ENCODE results near the gene TAAR2.
"Not testable (repeated sequence)": the region's sequence is repeated elsewhere in the genome, so short reads cannot be mapped to it uniquely, and the experiment has no call there.

The TAAR2 gene

GRCh38 chr6:132612449-132613108 lies 11.5 kb downstream of the TAAR2 start:
- H3K27ac ChIP-seq = no peak overlapping the region
- no peak overlapping the region for H3K4me3 ChIP-seq (IDR thresholded peaks at IDR 0.05; ENCODE audit: insufficient read depth, low read depth, low read length)
- no peak overlapping the region for H3K4me2 ChIP-seq
- H2AFZ ChIP-seq (ENCODE audit: low read depth) = no peak overlapping the region
- H3K36me3 ChIP-seq (ENCODE audit: insufficient read depth) = no peaks in the 10 kb centered on the region
- no peaks in the 10 kb centered on the region for H4K20me1 ChIP-seq (ENCODE audit: insufficient read depth)
- H3K9ac ChIP-seq = no peak overlapping the region
- no peaks in the 10 kb centered on the region for H3K4me1 ChIP-seq (ENCODE audit: low read depth, poor library complexity, severe bottlenecking)
- no peak for TF ChIP-seq CTCF (conservative IDR thresholded peaks at IDR 0.05; ENCODE audit: low read depth, low read length)
- H3K79me2 ChIP-seq (ENCODE audit: insufficient read depth, low read depth) = no peaks in the 10 kb centered on the region
- H3K27me3 ChIP-seq (ENCODE audit: insufficient read depth, low read depth) = no peaks in the 10 kb centered on the region

- TF ChIP-seq CTCF (conservative IDR thresholded peaks at IDR 0.05; ENCODE audit: low read depth, low read length) = no peak
- Histone ChIP-seq H3K79me2 (ENCODE audit: insufficient read depth, low read depth) (no peaks in the 10 kb centered on the region), H3K4me2 (no peak overlapping the region), H3K27ac (no peak overlapping the region), H3K4me3 (IDR thresholded peaks at IDR 0.05; ENCODE audit: insufficient read depth, low read depth, low read length) (no peak overlapping the region), H4K20me1 (ENCODE audit: insufficient read depth) (no peaks in the 10 kb centered on the region), H3K36me3 (ENCODE audit: insufficient read depth) (no peaks in the 10 kb centered on the region), H3K27me3 (ENCODE audit: insufficient read depth, low read depth) (no peaks in the 10 kb centered on the region), H2AFZ (ENCODE audit: low read depth) (no peak overlapping the region), H3K9ac (no peak overlapping the region), H3K4me1 (ENCODE audit: low read depth, poor library complexity, severe bottlenecking) (no peaks in the 10 kb centered on the region)
Measured at GRCh38 chr6:132611616-132612015, 12.5 kb downstream of the TAAR2 start.

GRCh38 chr6:132607544-132608233 lies 16.4 kb downstream of the TAAR2 start:
- H3K4me3 ChIP-seq (IDR thresholded peaks at IDR 0.05; ENCODE audit: insufficient read depth, low read depth, low read length) = no peak overlapping the region
- no peaks in the 10 kb centered on the region for H3K36me3 ChIP-seq (ENCODE audit: insufficient read depth)
- H3K27ac ChIP-seq = no peak overlapping the region
- no peaks in the 10 kb centered on the region for H3K27me3 ChIP-seq (ENCODE audit: insufficient read depth, low read depth)
- no peak overlapping the region for H3K4me2 ChIP-seq
- H3K4me1 ChIP-seq (ENCODE audit: low read depth, poor library complexity, severe bottlenecking) = no peaks in the 10 kb centered on the region
- H4K20me1 ChIP-seq (ENCODE audit: insufficient read depth) = no peaks in the 10 kb centered on the region
- TF ChIP-seq CTCF (conservative IDR thresholded peaks at IDR 0.05; ENCODE audit: low read depth, low read length) = no peak
- H3K79me2 ChIP-seq (ENCODE audit: insufficient read depth, low read depth) = no peaks in the 10 kb centered on the region
- H3K9ac ChIP-seq = no peak overlapping the region
- no peak overlapping the region for H2AFZ ChIP-seq (ENCODE audit: low read depth)

GRCh38 chr6:132604635-132605152 lies 19.4 kb downstream of the TAAR2 start:
- Histone ChIP-seq H3K4me3 (IDR thresholded peaks at IDR 0.05; ENCODE audit: insufficient read depth, low read depth, low read length) (no peak overlapping the region), H2AFZ (ENCODE audit: low read depth) (no peak overlapping the region), H3K27me3 (ENCODE audit: insufficient read depth, low read depth) (no peaks in the 10 kb centered on the region), H3K9ac (no peak overlapping the region), H3K79me2 (ENCODE audit: insufficient read depth, low read depth) (no peaks in the 10 kb centered on the region), H3K27ac (no peak overlapping the region), H3K4me1 (ENCODE audit: low read depth, poor library complexity, severe bottlenecking) (no peaks in the 10 kb centered on the region), H3K36me3 (ENCODE audit: insufficient read depth) (no peaks in the 10 kb centered on the region), H4K20me1 (ENCODE audit: insufficient read depth) (no peaks in the 10 kb centered on the region), H3K4me2 (no peak overlapping the region)
- TF ChIP-seq CTCF (conservative IDR thresholded peaks at IDR 0.05; ENCODE audit: low read depth, low read length) = no peak

DNA sequence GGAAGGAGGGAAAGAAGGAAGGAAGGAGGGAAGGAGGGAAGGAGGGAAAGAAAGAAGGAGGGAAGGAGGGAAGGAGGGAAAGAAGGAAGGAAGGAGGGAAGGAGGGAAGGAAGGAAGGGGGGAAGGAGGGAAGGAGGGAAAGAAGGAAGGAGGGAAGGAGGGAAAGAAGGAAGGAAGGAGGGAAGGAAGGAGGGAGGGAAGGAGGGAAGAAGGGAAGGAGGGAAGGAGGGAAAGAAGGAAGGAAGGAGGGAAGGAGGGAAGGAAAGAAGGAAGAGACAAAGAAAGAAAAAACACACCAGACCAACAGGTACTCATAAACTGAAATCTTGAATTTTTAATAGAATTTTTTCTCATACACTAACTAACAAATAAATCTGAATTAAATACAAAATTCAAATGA lies 23.2 kb downstream of the TAAR2 start:
- not testable (repeated sequence) for H3K4me2 ChIP-seq; H3K4me3 ChIP-seq (IDR thresholded peaks at IDR 0.05; ENCODE audit: insufficient read depth, low read depth, low read length); H3K79me2 ChIP-seq (ENCODE audit: insufficient read depth, low read depth); H3K27me3 ChIP-seq (ENCODE audit: insufficient read depth, low read depth); H3K4me1 ChIP-seq (ENCODE audit: low read depth, poor library complexity, severe bottlenecking); H3K9ac ChIP-seq; H2AFZ ChIP-seq (ENCODE audit: low read depth); H3K36me3 ChIP-seq (ENCODE audit: insufficient read depth); H3K27ac ChIP-seq; H4K20me1 ChIP-seq (ENCODE audit: insufficient read depth)
